Left cardiac atrium (tissue), 4 donors: ENCODE data around the gene SLC18B1. TPM values are rescaled to one million over a fixed set of nuclear protein-coding genes. Genes with fewer than 3 reads are reported as not detected.
"Not testable (repeated sequence)": the region's sequence is repeated elsewhere in the genome, so short reads cannot be mapped to it uniquely, and the experiment has no call there.

ENCODE experiments used
- ATAC-seq, 2 donors: fragments of 200-7000 bp; cut with Tn5 transposase; one replicate each; pipeline ENCODE4 v1.9.1; 2020; ENCODE audit warnings: mild to moderate bottlenecking in 2 of 2, moderate library complexity in 2 of 2
- DNase-seq: peaks from one replicate; pipeline ENCODE4 v3.0.0-alpha.2; 2020
- intact Hi-C, 2 donors: fragments of 100-400 bp; cut with DNase I; formaldehyde crosslinking; loops; one replicate each; pipeline versions ENCODE4 v1.14.1 to v1.15.1; 2022 to 2023
- total RNA-seq, 2 donors: library from RNA; stranded (reverse); fragmentation: NEBNext Ultra II Directional; extraction: Animal tissue kit (Norgen Biotek cat#: 25700); gene quantifications; one replicate each; pipeline ENCODE4 v1.2.1, GENCODE V29; 2021
- donor health status: DM: no; HTN: yes; CAD: no.
- donor health status: DM: no; HTN: yes; CAD: no; lungs with severe emphysema.
- donor health status: DM: yes; HTN: yes; CAD: no.
- donor health status: Dilated cardiomyopathy.

Gene SLC18B1
- total RNA-seq, 2 donors from 2014 or later = 5.4 to 5.9 TPM

DNA sequence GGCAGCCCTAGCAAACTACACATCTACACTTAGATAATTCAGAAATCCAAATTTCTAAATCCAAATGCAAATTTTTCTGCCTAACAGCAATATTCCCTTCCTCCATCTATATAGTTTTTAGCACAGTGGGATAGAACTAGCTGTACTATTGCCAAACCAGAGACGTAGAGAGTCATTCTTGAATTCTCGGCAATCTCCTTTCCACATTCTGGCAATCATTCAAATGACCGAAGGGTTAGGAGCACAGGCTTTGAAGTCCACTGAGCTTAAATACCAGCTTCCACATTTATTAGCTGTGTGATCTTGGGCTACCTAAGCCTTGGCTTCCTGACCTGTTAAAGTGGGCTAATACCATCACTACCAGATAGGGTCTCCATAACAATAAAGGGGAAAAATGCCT, 12.8 kb upstream of the SLC18B1 start:
- DNase-seq = no peak
- ATAC-seq = no peak
- intact Hi-C loops = no loop called here

GRCh38 chr6:132805548-132805947, 7.1 kb upstream of the SLC18B1 start:
- ATAC-seq = no peak
- DNase-seq = no peak
- intact Hi-C loops = no loop called here

DNA sequence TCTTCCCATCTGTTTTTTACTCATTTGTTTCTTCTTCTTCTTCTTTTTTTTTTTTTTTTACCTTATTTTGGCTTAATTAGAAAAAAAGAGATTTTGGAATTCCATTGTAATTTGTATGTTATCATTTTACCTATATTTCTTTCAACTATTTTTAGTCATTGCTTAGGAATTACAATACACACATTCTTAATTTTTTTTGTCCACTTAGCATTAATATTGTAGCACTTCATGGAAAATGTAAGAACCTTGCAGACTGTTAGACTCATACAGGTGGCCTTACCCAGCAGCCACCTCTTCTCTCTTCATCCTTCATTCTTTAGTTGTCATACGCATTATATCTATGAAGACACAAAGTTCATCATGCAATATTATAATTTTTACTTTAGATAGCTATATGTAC, 5.8 kb upstream of the SLC18B1 start:
- intact Hi-C loops = no loop called here

GRCh38 chr6:132800656-132801055, 2.2 kb upstream of the SLC18B1 start:
- intact Hi-C loops = no loop called here
- DNase-seq = no peak
- ATAC-seq = no peak

More for the DNA sequence above, 5.8 kb upstream of the SLC18B1 start:
- no peak for DNase-seq
- no peak for ATAC-seq

DNA sequence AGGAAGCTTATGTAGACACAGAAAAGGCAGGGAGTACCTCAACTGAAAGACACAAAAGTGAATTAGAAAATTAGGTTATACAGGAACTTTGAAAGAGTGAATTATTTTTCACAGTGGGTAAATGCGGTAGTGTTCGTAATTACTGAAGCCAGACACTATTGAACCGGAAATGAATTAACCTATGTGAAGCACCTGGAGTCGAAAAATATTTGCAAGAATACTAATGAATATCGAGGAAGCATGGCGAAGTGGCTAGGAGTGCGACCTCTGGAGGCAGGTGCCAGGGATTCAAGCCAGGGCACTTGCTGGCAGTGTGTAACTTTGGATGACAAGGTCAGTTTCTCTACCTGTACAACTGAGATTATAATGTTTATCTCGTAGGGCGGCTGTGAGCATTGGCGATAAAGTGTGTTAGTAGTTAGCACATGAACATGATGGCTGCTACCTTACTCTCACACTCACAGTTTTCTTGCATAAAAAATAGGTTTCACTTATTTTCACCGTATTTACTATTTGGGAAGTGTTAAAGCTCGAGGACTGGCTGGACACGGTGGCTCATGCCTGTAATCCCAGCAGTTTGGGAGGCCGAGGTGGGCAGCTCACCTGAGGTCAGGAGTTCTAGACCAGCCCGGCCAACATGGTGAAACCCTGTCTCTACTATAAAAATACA, 567 bp upstream of the SLC18B1 start:
- peak; percentile 70 for DNase-seq
- peak; percentile 79 to 89 for ATAC-seq
- intact Hi-C loops = no loop called here

GRCh38 chr6:132795461-132795860, 3.0 kb downstream of the SLC18B1 start:
- ATAC-seq = no peak
- intact Hi-C loops = no loop called here
- DNase-seq = no peak

- DNase-seq = no peak
- intact Hi-C loops = loop anchor here in 1 of 2 donors (5.0 kb wide), 1 partner anchor 635 kb away; no protein-coding TSS in a partner anchor
- ATAC-seq = no peak
Measured at GRCh38 chr6:132792510-132792909, 5.9 kb downstream of the SLC18B1 start.

GRCh38 chr6:132790450-132790849, 8.0 kb downstream of the SLC18B1 start:
- peak; percentile 15 to 40 for ATAC-seq
- no peak for DNase-seq
- intact Hi-C loops = loop anchor here in 1 of 2 donors (5.0 kb wide), 1 partner anchor 633 kb away; no protein-coding TSS in a partner anchor

GRCh38 chr6:132789396-132789776, 9.1 kb downstream of the SLC18B1 start:
- ATAC-seq (no peak), DNase-seq (no peak)
- intact Hi-C loops = no loop called here

DNA sequence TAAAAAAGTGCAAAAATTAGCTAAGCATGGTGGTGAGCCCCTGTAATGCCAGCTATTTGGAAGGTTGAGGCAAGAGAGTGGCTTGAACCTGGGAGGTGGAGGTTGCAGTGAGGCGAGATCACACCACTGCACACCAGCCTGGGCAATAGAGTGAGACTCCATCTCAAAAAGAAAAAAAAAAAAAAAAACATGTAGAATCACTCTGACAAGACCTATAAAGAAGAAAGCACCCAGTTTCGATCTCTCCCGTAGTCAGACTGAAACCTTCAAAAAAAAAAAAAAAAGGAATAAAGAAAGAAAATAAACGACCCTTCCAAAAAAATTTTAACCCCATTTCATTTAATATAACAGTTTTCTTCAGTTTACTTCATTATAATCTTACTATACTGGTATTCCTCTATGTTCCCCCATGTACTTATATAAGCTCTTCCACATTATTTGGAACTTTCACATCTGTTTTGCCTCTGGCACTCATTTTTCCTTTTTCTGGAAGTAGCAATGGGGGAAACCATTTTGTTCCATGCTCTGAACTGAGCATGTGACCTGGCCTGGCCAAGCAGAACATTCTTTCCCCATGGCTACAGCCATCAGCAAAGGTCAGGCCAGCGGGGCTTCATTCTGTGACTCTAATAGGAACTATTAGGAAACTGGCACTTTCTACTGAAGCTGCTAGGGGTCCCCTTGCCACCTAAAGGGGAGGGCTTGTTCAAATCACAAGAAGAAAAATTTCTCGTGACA, 9.6 kb downstream of the SLC18B1 start:
- no peak for ATAC-seq
- intact Hi-C loops = no loop called here
- no peak for DNase-seq

DNA sequence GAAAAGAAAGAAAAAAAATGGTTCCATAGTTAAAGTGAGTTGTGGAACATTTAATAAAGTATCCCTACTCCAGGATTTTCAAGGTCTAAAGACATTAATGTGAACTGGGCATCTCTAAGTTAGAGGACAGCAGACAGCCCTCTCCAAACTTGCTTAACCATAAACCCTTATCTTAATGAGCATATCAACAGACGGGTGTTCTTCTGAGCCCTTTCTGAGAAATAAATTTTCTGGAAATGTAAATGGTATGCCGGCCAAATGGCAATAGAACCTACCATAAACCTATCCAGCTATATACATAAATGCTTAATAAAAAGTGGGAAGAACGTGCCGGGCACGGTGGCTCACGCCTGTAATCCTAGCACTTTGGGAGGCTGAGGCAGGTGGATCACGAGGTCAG, 12.5 kb downstream of the SLC18B1 start:
- intact Hi-C loops = no loop called here
- DNase-seq = no peak
- ATAC-seq = no peak

- intact Hi-C loops = no loop called here
- ATAC-seq (no peak), DNase-seq (no peak)
Measured at GRCh38 chr6:132780770-132781371, 17.6 kb downstream of the SLC18B1 start.

- intact Hi-C loops = loop anchor here in 1 of 2 donors (10.0 kb wide), 1 partner anchor 253 kb away; no protein-coding TSS in a partner anchor
- DNase-seq, ATAC-seq: not testable (repeated sequence)
Measured at GRCh38 chr6:132777881-132778280, 20.6 kb downstream of the SLC18B1 start.

- intact Hi-C loops = loop anchor here (5.0 to 10.0 kb wide), 3 partner anchors 93 to 233 kb away; partner anchors contain the start of gene TAAR9 (in 1 of the 2)
Measured at GRCh38 chr6:132768051-132768517, 30.4 kb downstream of the SLC18B1 start.

GRCh38 chr6:132765560-132765959, 32.9 kb downstream of the SLC18B1 start:
- ATAC-seq (no peak), DNase-seq (no peak)
- intact Hi-C loops = loop anchor here (5.0 to 10.0 kb wide), 3 partner anchors 91 to 231 kb away; partner anchors contain the start of gene TAAR9 (in 1 of the 2)

More at GRCh38 chr6:132768051-132768517, 30.4 kb downstream of the SLC18B1 start:
- DNase-seq = no peak
- ATAC-seq = peak; percentile 78 to 80

DNA sequence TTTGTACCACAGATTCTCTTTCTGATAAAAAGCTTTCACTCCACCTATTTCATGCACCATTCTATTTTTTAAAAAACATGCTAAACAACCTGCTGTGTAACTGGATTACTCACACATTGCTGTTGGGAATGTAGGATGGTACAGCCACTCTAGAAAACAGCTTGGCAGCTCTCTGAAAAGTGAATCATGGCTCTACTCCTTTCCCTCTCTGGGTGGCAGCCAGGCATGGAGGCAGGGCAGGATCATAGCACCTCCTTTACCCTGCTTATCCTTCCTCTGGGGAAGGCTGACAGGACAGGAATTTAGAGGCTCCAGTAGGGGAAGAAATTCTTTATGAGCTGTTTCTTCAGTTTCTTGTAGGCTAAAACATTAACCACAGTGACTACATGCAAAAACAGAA, 34.1 kb downstream of the SLC18B1 start:
- intact Hi-C loops = loop anchor here in 1 of 2 donors (10.0 kb wide), 2 partner anchors 90 to 230 kb away; partner anchors contain the start of gene TAAR9
- ATAC-seq = peak; percentile 89 to 99
- DNase-seq = peak; percentile 55

DNA sequence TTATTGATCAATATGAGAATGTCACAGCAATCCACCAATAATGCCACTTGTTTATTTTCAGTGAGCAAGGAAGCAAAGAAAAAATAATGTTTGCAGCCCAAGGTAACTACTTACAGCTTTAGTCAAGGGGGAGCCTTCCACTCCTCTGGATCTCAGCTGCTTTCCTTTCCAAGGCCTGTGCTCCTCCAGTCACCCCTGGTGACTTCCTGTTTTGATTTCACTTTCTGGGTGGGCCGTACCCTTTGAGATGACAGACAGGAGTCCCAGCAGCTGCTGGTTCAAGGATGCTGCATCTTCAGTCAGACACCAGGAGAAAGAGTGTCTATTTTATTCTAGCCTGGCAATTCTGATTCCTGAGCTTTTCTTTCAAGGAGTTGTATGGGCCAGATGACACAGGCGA, 35.2 kb downstream of the SLC18B1 start:
- ATAC-seq = peak in 1 of 2 donors; percentile 25
- intact Hi-C loops = loop anchor here in 1 of 2 donors (10.0 kb wide), 2 partner anchors 88 to 228 kb away; partner anchors contain the start of gene TAAR9
- no peak for DNase-seq

DNA sequence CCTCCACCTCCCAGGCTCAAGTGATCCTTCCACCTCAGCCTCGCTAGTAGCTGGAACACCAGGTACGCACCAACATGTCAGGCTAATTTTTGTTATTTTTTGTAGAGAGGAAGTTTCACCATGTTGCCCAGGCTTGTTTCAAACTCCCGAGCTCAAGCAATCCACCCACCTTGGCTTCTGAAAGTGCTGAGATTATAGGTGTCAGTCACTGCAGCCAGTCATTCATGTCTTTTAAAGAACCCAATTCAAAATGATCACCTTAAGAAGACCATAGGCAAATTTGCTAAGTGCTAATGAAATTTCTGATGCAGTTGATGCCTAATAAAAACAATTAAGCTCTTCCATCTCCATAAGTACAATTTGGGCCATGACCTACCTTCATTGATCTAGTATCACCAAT, 38.2 kb downstream of the SLC18B1 start:
- intact Hi-C loops = loop anchor here in 1 of 2 donors (10.0 kb wide), 2 partner anchors 85 to 225 kb away; partner anchors contain the start of gene TAAR9
- no peak for DNase-seq
- ATAC-seq = no peak

DNA sequence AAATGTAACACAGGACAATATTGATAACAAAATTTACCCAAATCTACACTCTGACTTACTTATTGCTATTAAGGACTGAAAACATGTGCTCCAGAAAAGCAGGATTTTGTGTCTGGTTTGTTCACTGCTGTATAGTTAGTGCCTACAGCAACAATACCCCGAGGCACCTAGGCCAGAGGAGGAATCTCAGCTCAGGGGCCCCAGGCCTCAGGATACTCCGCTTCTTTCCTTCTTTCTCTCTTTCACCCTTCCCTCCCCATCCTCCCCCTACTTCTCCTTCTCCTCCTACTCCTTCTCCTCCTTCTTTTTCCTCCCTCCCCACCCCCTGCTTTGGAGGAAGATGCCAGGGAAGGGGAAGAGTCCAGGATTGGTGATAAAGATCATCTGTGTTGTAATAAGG, 39.7 kb downstream of the SLC18B1 start:
- intact Hi-C loops = no loop called here
- ATAC-seq = no peak
- DNase-seq = no peak
